Hematopoietic multipotent progenitor cell treated with erythropoietin and hydrocortisone succinate and interleukin-3 and kit ligand, for 17 days (in vitro differentiated cells): Measurements from ENCODE around the gene KCNH2.

ENCODE experiments used
- DNase-seq: peaks from one replicate; pipeline ENCODE4 v3.0.0-alpha.2; 2015; ENCODE audit warnings: low spot score

KCNH2 gene

DNA sequence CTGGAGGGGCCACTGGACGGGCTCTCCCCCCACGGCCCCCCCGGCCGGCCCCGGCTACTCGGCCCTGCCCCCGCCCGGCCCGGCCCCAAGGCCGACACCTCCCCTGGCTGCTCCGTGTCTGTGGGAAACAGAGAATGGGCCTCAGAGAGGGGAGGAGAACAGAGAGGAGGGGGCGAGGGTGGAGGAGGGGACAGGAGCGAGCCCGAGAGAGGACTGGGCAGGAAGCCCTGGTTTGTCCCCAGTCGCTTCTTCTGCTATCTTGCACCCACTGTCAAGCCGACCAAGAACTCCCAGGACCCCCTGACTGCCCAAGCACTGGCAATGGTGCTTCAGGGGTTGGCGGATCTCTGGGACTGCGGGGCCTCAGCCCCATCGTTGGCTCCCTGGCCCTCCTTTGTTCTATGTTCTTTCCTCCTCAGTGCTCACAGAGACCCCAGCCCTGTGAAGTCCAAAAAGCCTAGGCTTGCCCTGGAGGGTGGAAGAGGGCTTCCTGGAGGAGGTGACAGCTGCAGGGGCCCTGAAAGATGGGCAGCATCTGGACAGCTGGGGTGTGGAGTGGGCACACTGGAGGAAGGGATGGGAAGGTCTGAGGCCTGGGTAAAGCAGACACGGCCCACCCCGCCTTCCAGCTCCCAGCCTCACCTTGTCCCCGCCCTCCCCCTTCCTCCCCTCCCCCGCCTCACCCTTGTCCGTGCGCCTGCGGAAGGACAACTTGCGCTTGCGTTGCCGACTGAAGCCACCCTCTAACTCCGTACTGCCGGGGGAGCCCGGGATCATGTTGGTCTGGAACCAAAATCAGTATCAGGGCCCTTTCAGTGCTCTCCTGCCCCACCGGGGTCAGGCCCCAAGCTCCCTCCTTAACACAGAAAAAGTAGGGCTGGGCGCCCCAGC lies 30.1 kb downstream of the KCNH2 start:
- no peak for DNase-seq

- DNase-seq: no peak
Observed at GRCh38 chr7:150947241-150947745, 30.8 kb downstream of the KCNH2 start.

- no peak for DNase-seq
Observed at GRCh38 chr7:150946421-150947240, 31.5 kb downstream of the KCNH2 start.

GRCh38 chr7:150945853-150946420 lies 32.2 kb downstream of the KCNH2 start:
- DNase-seq: no peak

DNA sequence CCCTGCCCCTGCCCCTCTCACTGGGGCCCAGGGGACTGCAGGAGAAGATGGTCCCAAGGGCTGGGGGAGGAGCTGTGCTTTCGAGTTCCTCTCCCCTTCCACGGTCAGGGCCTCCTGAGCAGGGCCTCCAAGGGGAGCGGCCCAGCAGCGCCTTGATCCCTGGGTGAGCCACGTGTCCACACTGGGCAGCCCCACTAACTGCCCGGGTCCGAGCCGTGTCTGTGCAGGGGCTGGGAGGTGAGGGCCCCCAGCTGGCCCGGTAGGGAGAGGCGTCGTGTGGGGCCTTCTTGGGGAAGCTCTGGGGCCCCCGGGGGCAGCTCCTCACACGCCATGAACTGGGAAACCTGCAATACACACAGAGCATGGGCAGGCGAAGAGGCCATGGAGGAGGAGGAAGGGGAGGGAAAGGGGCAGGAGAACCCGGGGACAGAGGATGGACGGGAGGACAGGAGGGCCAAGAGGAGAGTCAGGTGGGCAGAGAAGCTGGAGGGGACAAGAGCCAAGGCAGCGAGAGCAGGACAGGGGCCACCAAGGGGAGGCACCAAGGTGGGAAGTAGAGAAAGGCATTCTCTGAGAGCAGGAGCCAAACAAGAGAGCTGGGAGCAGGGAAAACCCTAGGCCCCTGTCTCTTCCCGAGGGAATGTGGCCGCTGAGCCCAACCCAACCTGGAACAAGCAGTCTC lies 32.8 kb downstream of the KCNH2 start:
- no peak for DNase-seq

GRCh38 chr7:150944066-150945042 lies 33.8 kb downstream of the KCNH2 start:
- DNase-seq: no peak

GRCh38 chr7:150943453-150943814 lies 34.7 kb downstream of the KCNH2 start:
- no peak for DNase-seq

DNA sequence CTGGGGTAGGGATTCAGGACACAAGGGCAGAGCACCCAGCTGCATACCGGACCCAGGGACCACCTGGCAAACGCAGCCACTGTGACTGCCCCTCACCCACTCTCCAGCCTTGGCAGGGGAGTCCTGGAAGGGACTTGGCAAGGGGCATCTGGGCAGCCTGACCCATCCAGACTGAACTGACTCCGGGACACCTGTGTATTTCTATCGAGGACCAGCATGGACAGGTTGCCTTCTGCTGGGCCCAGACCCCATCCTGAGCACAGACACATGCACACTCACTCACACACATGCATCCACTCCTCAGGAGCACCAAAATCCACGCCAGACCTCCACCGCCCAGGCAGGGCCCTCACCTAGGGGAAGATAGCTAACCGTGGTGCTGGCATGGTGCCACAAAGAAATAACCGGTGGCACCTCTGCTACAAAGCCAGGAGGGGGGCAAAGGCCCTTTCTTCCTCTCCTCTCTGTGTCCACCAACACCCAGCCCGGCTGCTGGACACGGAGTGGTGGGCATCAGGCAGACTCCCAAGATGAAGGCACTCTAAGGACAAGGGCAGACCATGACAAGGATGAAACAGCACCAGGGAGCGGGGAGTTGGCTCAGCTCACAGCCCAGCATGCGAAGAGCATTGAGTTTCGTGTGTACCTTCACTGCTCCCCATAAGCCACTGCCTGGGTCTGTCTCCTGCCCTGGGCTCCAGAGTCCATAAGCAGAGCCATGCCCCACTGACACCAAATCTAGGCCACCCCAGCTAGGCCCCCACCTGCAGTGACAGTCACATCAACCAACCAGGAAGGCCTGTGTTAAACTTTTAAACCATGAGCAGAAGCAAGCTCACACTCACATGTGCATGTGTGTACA lies 35.3 kb downstream of the KCNH2 start:
- DNase-seq: no peak

DNA sequence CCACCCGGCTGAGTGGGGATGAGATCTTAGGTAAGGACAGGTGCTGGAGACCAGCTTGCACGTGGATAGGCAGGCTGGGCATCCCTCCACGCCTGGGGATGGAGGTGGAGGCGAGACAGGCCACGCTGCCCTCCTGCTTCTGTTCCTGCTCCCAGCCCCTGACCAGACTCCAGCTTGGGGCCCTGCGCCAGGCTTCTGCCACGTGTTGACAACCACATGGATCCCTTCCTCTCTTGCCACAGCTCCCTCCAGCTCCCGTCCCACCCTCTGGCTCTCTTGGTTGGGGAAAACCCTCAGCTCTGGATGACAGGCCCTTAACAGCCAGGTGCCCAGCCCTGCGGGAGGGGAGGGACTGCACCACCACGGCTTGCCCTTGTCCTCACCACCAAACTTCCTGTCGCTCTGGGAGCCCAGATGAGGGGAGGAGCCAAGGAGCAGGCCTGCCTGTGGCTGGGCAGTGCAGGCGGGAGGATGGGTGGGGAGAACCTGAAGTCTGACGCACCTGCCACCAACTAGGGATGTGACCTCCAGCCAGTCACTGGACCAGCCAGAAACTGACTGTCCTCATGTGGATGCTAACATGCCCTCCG lies 36.0 kb downstream of the KCNH2 start:
- no peak for DNase-seq

- no peak for DNase-seq
Observed at GRCh38 chr7:150941351-150942000, 36.6 kb downstream of the KCNH2 start.

GRCh38 chr7:150940431-150941102 lies 37.6 kb downstream of the KCNH2 start:
- no peak for DNase-seq

DNA sequence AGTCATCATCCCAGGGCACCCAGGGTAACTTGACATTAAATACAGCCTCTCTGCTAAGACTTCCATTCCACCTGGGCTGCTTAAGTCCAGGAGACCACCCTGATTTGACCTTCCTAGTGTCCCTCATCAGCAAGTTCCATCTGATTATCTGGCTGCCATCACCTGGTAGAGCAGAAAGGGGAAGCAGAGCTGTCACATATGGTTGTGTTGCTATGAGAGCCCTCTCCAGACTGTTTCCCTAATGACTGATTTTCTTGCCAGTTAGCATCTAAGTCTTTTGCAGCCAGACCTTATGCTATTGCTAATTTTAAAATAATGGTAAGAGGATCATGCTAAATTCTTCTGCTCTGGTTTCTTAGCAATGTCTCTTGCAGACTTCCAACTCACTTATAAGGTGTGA lies 38.7 kb downstream of the KCNH2 start:
- no peak for DNase-seq

GRCh38 chr7:150939052-150939451 lies 39.1 kb downstream of the KCNH2 start:
- DNase-seq: no peak

DNA sequence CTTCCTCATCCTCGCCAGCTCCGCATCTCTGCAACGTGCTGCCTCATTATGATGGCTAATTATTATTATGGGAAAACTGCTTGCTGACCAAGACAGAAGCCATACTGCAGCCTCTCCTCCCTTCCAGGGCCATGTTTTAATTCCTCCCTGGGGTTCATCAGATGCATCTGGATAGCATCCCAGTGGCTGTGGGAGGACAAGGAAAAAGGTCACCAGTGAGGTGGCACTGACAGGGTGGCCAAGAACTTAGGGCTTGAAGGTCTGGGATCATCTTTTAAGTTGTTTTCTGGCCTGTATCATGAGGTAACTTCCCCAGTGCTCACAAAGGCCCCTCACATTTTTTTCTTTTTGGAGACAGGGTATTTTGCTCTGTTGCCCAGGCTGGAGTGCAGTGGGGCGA lies 39.6 kb downstream of the KCNH2 start:
- no peak for DNase-seq

DNA sequence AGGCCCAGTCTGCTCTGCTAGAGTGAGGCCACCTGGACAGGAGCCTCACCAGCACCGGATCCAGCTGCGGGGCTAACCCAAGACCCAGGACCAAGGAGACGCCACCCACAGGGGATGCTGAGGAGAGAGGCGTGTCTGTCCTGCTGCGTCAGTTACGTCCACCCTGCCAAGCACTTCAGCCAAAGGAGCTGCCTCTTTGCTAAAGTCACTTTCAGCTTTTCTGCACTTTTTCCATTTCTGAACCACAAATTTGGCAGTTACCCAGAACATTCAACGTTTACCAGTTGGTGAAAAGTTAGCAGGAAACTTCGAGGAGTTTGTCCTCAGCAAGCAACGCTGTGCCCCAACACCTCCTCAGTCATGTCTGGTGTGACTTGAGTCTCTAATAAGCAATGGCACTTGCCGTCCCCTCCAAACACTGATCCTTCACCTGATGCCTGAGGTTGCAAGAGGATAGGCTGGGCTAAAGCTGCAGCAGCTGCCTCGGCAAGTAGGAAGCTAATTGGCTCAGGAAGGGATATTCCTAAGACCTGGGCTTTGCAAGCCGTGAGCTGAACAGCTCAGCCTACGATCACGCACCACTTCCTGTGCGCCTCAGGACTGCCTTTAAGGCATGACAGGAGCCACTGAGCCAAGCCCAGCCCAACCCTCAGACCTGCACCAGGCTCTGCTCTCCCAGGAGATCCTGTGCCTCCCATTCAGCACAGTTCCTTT lies 40.1 kb downstream of the KCNH2 start:
- no peak for DNase-seq

- DNase-seq: no peak
Observed at GRCh38 chr7:150936018-150936417, 42.1 kb downstream of the KCNH2 start.

GRCh38 chr7:150935149-150935548 lies 43.0 kb downstream of the KCNH2 start:
- DNase-seq: no peak
